PC-3 (cell line): ENCODE measurements around the gene ERCC2. TPM values are rescaled to one million over a fixed set of nuclear protein-coding genes. Genes with fewer than 3 reads are reported as not detected.
A peak's percentile ranks its signal among the peaks of the same experiment; 100 is the strongest.
"Not testable (repeated sequence)": the region's sequence is repeated elsewhere in the genome, so short reads cannot be mapped to it uniquely, and the experiment has no call there.

Source experiments
- ATAC-seq: fragments of 200-7000 bp; cut with Tn5 transposase; 2 replicates; pipeline ENCODE4 v1.9.1; 2020; ENCODE audit warnings: mild to moderate bottlenecking, moderate library complexity
- BruUV-seq: library from RNA; stranded (reverse); fragments of 400-500 nt; replicated peaks from 2 replicates; lab custom pipeline; 2021; lab: Mats Ljungman, UMichigan
- CTCF ChIA-PET: fragments of 300-600 bp; sonication (Branson Sonifier 250); formaldehyde crosslinking; loops from one replicate; lab custom pipeline; 2022; ENCODE audit warnings: antibody characterized with exemption; lab: Charles Lee
- POLR2A ChIA-PET: fragments of 300-600 bp; sonication (Branson Sonifier 250); formaldehyde crosslinking; loops from one replicate; lab custom pipeline; 2022; ENCODE audit warnings: antibody characterized with exemption; ENCODE audit not compliant: unreplicated experiment; lab: Charles Lee
- DNase-seq: peaks from one replicate; pipeline ENCODE4 v3.0.0-alpha.2; 2015
- H2AFZ ChIP-seq: fragments of 300-600 bp; sonication (generic); 2 replicates; pipeline ENCODE4 v1.6.0; 2016; ENCODE audit warnings: antibody characterized with exemption, low read length
- H3F3A ChIP-seq: fragments of 300-600 bp; sonication (generic); one replicate; pipeline ENCODE4 v1.6.0; 2017; ENCODE audit warnings: antibody characterized with exemption, low read length, control low read depth, mild to moderate bottlenecking; ENCODE audit not compliant: unreplicated experiment
- H3K27ac ChIP-seq: fragments of 300-600 bp; sonication (generic); 2 replicates; pipeline ENCODE4 v1.5.1; 2016; ENCODE audit warnings: mild to moderate bottlenecking, low read length
- H3K27me3 ChIP-seq: fragments of 300-600 bp; sonication (generic); 2 replicates; pipeline ENCODE4 v1.6.1; 2016; ENCODE audit warnings: low read length, mixed read lengths
- H3K36me3 ChIP-seq: fragments of 300-600 bp; sonication (generic); 2 replicates; pipeline ENCODE4 v1.6.1; 2016; ENCODE audit warnings: low read depth, mixed run types, low read length, mixed read lengths
- H3K4me1 ChIP-seq: fragments of 300-600 bp; sonication (generic); 2 replicates; pipeline ENCODE4 v1.5.1; 2016; ENCODE audit warnings: low read length; ENCODE audit not compliant: insufficient read depth
- H3K4me2 ChIP-seq: fragments of 300-600 bp; sonication (generic); 2 replicates; pipeline ENCODE4 v1.6.0; 2016; ENCODE audit warnings: low read length
- H3K4me3 ChIP-seq: fragments of 300-600 bp; sonication (generic); 2 replicates; pipeline ENCODE4 v1.5.1; 2016; ENCODE audit warnings: mild to moderate bottlenecking, low read length, mixed read lengths
- H3K79me2 ChIP-seq: fragments of 300-600 bp; sonication (generic); 2 replicates; pipeline ENCODE4 v1.6.1; 2017; ENCODE audit warnings: low read length, mixed read lengths
- H3K9ac ChIP-seq: fragments of 300-600 bp; sonication (generic); 2 replicates; pipeline ENCODE4 v1.6.0; 2016; ENCODE audit warnings: mild to moderate bottlenecking, low read length
- H3K9me2 ChIP-seq: fragments of 300-600 bp; sonication (generic); replicated peaks from 2 replicates; pipeline ENCODE4 v1.6.1; 2016; ENCODE audit warnings: mixed run types, low read length, mixed read lengths
- H3K9me3 ChIP-seq: fragments of 300-600 bp; sonication (generic); 2 replicates; pipeline ENCODE4 v1.6.1; 2016; ENCODE audit warnings: low read length, mixed read lengths
- H4K20me1 ChIP-seq: fragments of 300-600 bp; sonication (generic); 2 replicates; pipeline ENCODE4 v1.6.1; 2016; ENCODE audit warnings: low read length, mixed read lengths
- EZH2 ChIP-seq: fragments of 300-600 bp; sonication (generic); IDR thresholded peaks from one replicate; pipeline ENCODE4 v1.6.1; 2017; ENCODE audit warnings: antibody characterized with exemption, mild to moderate bottlenecking, low read length; ENCODE audit not compliant: unreplicated experiment
- EZH2phosphoT487 ChIP-seq: fragments of 300-600 bp; sonication (generic); IDR thresholded peaks from 2 replicates; pipeline ENCODE4 v1.6.1; 2018; ENCODE audit warnings: mild to moderate bottlenecking, antibody characterized with exemption, low read length, borderline replicate concordance
- intact Hi-C: fragments of 100-400 bp; cut with micrococcal nuclease; formaldehyde crosslinking; loops from 2 replicates; pipeline ENCODE4 v1.9.0; 2023
- total RNA-seq: library from RNA; depleted of rRNA; stranded (reverse); fragments of >200 nt; gene quantifications from 2 replicates; pipeline ENCODE4 v1.2.3, GENCODE V29; 2014
- TF ChIP-seq, protein P1 (sequence below): fragments of 300-600 bp; sonication (generic); conservative IDR thresholded peaks from 2 replicates; pipeline ENCODE4 v1.5.1; 2017; ENCODE audit warnings: antibody characterized with exemption, low read depth, mild to moderate bottlenecking, low read length

ERCC2 gene
- total RNA-seq, 1 experiment from 2014 or later = 48.0 TPM

DNA sequence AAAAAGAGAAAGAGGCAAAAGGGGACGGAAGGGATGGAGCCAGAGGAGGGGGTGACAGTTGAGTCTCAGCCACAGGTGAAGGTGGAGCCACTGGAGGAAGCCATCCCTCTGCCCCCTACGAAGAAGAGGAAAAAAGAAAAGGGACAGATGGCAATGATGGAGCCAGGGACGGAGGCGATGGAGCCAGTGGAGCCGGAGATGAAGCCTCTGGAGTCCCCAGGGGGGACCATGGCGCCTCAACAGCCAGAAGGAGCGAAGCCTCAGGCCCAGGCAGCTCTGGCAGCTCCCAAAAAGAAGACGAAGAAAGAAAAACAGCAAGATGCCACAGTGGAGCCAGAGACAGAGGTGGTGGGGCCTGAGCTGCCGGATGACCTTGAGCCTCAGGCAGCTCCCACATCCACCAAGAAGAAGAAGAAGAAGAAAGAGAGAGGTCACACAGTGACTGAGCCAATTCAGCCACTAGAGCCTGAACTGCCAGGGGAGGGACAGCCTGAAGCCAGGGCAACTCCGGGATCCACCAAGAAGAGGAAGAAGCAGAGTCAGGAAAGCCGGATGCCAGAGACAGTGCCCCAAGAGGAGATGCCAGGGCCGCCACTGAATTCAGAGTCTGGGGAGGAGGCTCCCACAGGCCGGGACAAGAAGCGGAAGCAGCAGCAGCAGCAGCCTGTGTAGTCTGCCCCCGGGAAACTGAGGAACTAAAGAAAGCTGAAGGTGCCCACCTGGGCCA is 38.6 kb upstream of the ERCC2 start:
- intact Hi-C loops = no loop called here
- ChIA-PET CTCF (no interaction called here), POLR2A (no interaction called here)
- no peaks in the 10 kb centered on the region for H3F3A ChIP-seq
- H4K20me1 ChIP-seq = no peaks in the 10 kb centered on the region
- TF ChIP-seq EZH2phosphoT487 (no peak), EZH2 (no peak)
- TF ChIP-seq, protein P1, sequence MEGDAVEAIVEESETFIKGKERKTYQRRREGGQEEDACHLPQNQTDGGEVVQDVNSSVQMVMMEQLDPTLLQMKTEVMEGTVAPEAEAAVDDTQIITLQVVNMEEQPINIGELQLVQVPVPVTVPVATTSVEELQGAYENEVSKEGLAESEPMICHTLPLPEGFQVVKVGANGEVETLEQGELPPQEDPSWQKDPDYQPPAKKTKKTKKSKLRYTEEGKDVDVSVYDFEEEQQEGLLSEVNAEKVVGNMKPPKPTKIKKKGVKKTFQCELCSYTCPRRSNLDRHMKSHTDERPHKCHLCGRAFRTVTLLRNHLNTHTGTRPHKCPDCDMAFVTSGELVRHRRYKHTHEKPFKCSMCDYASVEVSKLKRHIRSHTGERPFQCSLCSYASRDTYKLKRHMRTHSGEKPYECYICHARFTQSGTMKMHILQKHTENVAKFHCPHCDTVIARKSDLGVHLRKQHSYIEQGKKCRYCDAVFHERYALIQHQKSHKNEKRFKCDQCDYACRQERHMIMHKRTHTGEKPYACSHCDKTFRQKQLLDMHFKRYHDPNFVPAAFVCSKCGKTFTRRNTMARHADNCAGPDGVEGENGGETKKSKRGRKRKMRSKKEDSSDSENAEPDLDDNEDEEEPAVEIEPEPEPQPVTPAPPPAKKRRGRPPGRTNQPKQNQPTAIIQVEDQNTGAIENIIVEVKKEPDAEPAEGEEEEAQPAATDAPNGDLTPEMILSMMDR = no peak
- H3K27ac ChIP-seq = no peak overlapping the region
- H3K27me3 ChIP-seq = no peaks in the 10 kb centered on the region
- no peaks in the 10 kb centered on the region for H3K9me2 ChIP-seq
- H3K9ac ChIP-seq = no peak overlapping the region
- DNase-seq = no peak
- peaks cover 40% of the 10 kb centered on the region for H3K79me2 ChIP-seq
- H2AFZ ChIP-seq = no peak overlapping the region
- H3K4me1 ChIP-seq = peaks cover 9% of the 10 kb centered on the region; the same call in 1 of the 2 replicates
- no peak for ATAC-seq
- no peak overlapping the region for H3K4me2 ChIP-seq
- H3K4me3 ChIP-seq = no peak overlapping the region
- peaks cover 6% of the 10 kb centered on the region; the same call in 1 of the 2 replicates for H3K36me3 ChIP-seq
- no peaks in the 10 kb centered on the region for H3K9me3 ChIP-seq
- no TSS peak for BruUV-seq

- DNase-seq = no peak
- ATAC-seq = no peak
- Histone ChIP-seq H4K20me1 (no peaks in the 10 kb centered on the region), H3K4me3 (peak overlapping the region; percentile 97; the same call in 1 of the 2 replicates), H3K4me2 (peak overlapping the region; percentile 84), H3K9me2 (no peaks in the 10 kb centered on the region), H3K9ac (no peak overlapping the region), H3K27ac (no peak overlapping the region), H3K4me1 (peaks cover 18% of the 10 kb centered on the region; the same call in 1 of the 2 replicates), H3K36me3 (peaks cover 4% of the 10 kb centered on the region; the same call in 1 of the 2 replicates), H3K9me3 (no peaks in the 10 kb centered on the region), H3F3A (no peaks in the 10 kb centered on the region), H3K27me3 (no peaks in the 10 kb centered on the region), H2AFZ (no peak overlapping the region), H3K79me2 (peaks cover 49% of the 10 kb centered on the region)
- POLR2A ChIA-PET = no interaction called here
- CTCF ChIA-PET = interaction anchor here (1.0 kb wide), 1 partner anchor 71 kb away, joined by 3 read pairs; no protein-coding TSS in a partner anchor
- intact Hi-C loops = no loop called here
- TF ChIP-seq, protein P1 = no peak
- TF ChIP-seq EZH2phosphoT487 = no peak
- no peak for TF ChIP-seq EZH2
- BruUV-seq = no TSS peak
These were observed 37.7 kb upstream of the ERCC2 start for GRCh38 chr19:45408121-45408520.

- ATAC-seq, H2AFZ ChIP-seq, H3F3A ChIP-seq, H3K27ac ChIP-seq, H3K9me3 ChIP-seq, DNase-seq, BruUV-seq, H3K27me3 ChIP-seq, H3K9me2 ChIP-seq, H4K20me1 ChIP-seq, POLR2A ChIA-PET, H3K36me3 ChIP-seq: not testable (repeated sequence)
- Histone ChIP-seq H3K79me2 (peaks cover 54% of the 10 kb centered on the region), H3K4me1 (peaks cover 24% of the 10 kb centered on the region; the same call in 1 of the 2 replicates), H3K4me2 (peak overlapping the region; percentile 84), H3K4me3 (peak overlapping the region; percentile 97), H3K9ac (peak overlapping the region; percentile 95)
- CTCF ChIA-PET = interaction anchor here (1.0 kb wide), 1 partner anchor 72 kb away, joined by 3 read pairs; no protein-coding TSS in a partner anchor
- intact Hi-C loops = loop anchor here (2.0 kb wide), 1 partner anchor 31 kb away; no protein-coding TSS in a partner anchor
These were observed 37.2 kb upstream of the ERCC2 start for GRCh38 chr19:45407585-45407984.
